ENCODE results near the gene FAM3B. TPM values are rescaled to one million over a fixed set of nuclear protein-coding genes. Genes with fewer than 3 reads are reported as not detected.

Gene FAM3B
- total and polyA plus RNA-seq, 2 of the 4 experiments (the other 2 are of a cell fraction), result not detected

DNA sequence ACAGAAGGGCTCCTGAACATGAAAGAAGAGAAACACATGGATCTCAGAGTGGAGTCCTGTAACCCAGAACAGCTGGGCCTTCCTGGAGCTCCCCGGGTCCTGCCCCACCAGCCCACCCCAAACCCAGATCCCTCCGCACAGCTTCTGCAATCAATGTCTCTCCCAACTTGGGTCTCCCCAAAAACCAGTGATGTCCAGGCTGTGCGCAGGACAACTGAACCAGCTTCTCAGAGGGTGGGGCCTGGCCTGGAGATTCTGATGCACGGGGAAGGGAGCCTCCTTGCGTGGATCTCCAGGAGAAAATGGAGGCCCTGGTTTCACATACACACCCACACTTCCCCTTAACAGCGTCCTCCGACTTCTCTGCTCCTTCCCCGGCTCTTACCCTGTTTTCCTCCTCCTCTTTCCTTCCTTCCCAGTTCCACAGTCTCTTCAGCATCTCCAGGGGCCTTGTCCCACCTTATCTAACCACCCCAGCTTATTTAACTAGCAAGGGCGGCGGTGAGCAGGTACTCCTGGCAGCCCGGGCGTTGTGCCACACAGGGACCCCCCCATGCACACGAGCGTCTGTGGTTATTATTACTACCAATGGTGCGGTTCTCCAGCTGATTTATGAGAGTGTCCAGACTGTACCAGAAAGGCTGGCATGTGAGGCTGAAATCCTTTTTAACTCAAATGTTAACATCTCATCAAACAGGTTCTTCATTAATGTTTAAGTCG, 34.0 kb downstream of the FAM3B start:
- Histone ChIP-seq H3K36me3 (ENCODE audit: control insufficient read depth, insufficient read depth, low read length) (no peaks in the 10 kb centered on the region), H3K27ac (ENCODE audit: insufficient read depth, low read length) (no peak overlapping the region), H3K23ac (ENCODE audit: low read depth, low read length) (no peak overlapping the region), H2BK120ac (ENCODE audit: low read depth, low read length) (no peak overlapping the region), H2AFZ (replicated peaks; ENCODE audit: low read length, poor library complexity) (no peak overlapping the region), H3K9me3 (ENCODE audit: control insufficient read depth, insufficient read depth, low read length) (no peaks in the 10 kb centered on the region), H3K4ac (ENCODE audit: low read depth, low read length) (no peak overlapping the region), H3K27me3 (ENCODE audit: control insufficient read depth, insufficient read depth, low read length) (peaks cover 16% of the 10 kb centered on the region), H4K20me1 (ENCODE audit: insufficient read depth, low read length) (no peaks in the 10 kb centered on the region), H3K9me1 (ENCODE audit: insufficient read depth, low read length) (no peaks in the 10 kb centered on the region), H3K56ac (ENCODE audit: extremely low read depth, insufficient read depth, low read length) (no peak overlapping the region), H4K8ac (ENCODE audit: low read depth in 2 of 2, low read length in 2 of 2) (no peak overlapping the region), H2AK9ac (replicated peaks; ENCODE audit: low read depth, low read length, poor library complexity) (no peak overlapping the region), H3K79me1 (ENCODE audit: low read depth in 1 of 2, low read length in 2 of 2) (no peaks in the 10 kb centered on the region), H3K18ac (ENCODE audit: low read depth, low read length) (no peak overlapping the region), H3K14ac (replicated peaks; ENCODE audit: low read depth, low read length) (no peak overlapping the region), H3K9ac (ENCODE audit: low read depth, low read length) (no peak overlapping the region), H2BK15ac (ENCODE audit: low read depth, low read length) (no peak overlapping the region), H2BK5ac (ENCODE audit: low read depth, low read length, poor library complexity, severe bottlenecking) (no peak overlapping the region), H3K4me1 (ENCODE audit: control insufficient read depth, insufficient read depth, low read length) (no peaks in the 10 kb centered on the region), H3K4me3 (ENCODE audit: insufficient read depth, low read depth, low read length) (no peak overlapping the region), H3K4me2 (ENCODE audit: low read depth, low read length) (no peak overlapping the region), H2AK5ac (ENCODE audit: low read depth, low read length) (no peak overlapping the region), H2BK20ac (ENCODE audit: low read depth, low read length) (no peak overlapping the region), H4K91ac (ENCODE audit: insufficient read depth, low read depth, low read length) (no peak overlapping the region), H4K5ac (ENCODE audit: low read depth, low read length) (no peak overlapping the region)
- ChIA-PET CTCF (no interaction called here), POLR2A (ENCODE audit: unreplicated experiment) (no interaction called here)
- dilution Hi-C loops (cut with HindIII; ENCODE audit: low sequenced_read_pairs, unreplicated experiment), result no loop called here
- WGBS, 2 experiments (ENCODE audit: extremely low coverage in 2 of 2, insufficient read length in 1 of 2), result 72% methylated on average over 4 of the region's 16 CpGs; no CpG with 5 or more reads in 1 of the 2 experiments
- in situ Hi-C loops (cut with MboI; ENCODE audit: low sequenced_read_pairs), result no loop called here
- TF ChIP-seq CEBPB (IDR thresholded peaks at IDR 0.05; ENCODE audit: low read depth, low read length), result no peak
- TF ChIP-seq, protein P1, sequence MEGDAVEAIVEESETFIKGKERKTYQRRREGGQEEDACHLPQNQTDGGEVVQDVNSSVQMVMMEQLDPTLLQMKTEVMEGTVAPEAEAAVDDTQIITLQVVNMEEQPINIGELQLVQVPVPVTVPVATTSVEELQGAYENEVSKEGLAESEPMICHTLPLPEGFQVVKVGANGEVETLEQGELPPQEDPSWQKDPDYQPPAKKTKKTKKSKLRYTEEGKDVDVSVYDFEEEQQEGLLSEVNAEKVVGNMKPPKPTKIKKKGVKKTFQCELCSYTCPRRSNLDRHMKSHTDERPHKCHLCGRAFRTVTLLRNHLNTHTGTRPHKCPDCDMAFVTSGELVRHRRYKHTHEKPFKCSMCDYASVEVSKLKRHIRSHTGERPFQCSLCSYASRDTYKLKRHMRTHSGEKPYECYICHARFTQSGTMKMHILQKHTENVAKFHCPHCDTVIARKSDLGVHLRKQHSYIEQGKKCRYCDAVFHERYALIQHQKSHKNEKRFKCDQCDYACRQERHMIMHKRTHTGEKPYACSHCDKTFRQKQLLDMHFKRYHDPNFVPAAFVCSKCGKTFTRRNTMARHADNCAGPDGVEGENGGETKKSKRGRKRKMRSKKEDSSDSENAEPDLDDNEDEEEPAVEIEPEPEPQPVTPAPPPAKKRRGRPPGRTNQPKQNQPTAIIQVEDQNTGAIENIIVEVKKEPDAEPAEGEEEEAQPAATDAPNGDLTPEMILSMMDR (conservative IDR thresholded peaks at IDR 0.05; ENCODE audit: low read depth, low read length), result no peak
- ATAC-seq (ENCODE audit: low read depth), result no peak
- DNase-seq, result no peak
- BruUV-seq (replicated peaks), result no TSS peak
- intact Hi-C loops (cut with micrococcal nuclease), result no loop called here

Data from IMR-90 (cell line).